ENCODE results near the gene SF3B1. TPM values are rescaled to one million over a fixed set of nuclear protein-coding genes. Genes with fewer than 3 reads are reported as not detected.
"Not testable (repeated sequence)": the region's sequence is repeated elsewhere in the genome, so short reads cannot be mapped to it uniquely, and the experiment has no call there.

Gene SF3B1
- total and polyA plus RNA-seq, 2 of the 13 experiments (the other 11 are each of a cell fraction or from before 2014, with no cell fraction given): 387 to 750 TPM

GRCh38 chr2:197484248-197484647 is 49.4 kb upstream of the SF3B1 start:
- POLR2A ChIA-PET: interaction anchor here (0.7 to 4.6 kb wide), 11 partner anchors 8 to 129 kb away, joined by 3 to 71 read pairs (median 5); partner anchors contain the start of genes COQ10B, HSPD1, HSPE1 and MOB4
- DNase-seq (ENCODE audit: low spot score); ATAC-seq; H3K9ac ChIP-seq (ENCODE audit: insufficient read depth, low read depth, low read length); H3K27me3 ChIP-seq (ENCODE audit: control insufficient read depth in 1 of 2, insufficient read depth in 2 of 2, low read length in 2 of 2); FAIRE-seq; H3K4me3 ChIP-seq (replicated peaks in 1 of 3; ENCODE audit: insufficient read depth in 1 of 3, low read depth in 2 of 3, low read length in 3 of 3); BruUV-seq (replicated peaks); H3K27ac ChIP-seq (ENCODE audit: extremely low read length, insufficient read depth, low read length); CTCF ChIA-PET (ENCODE audit: low intra/inter-chr PET ratio, low total read pairs); H2AFZ ChIP-seq (ENCODE audit: low read length); intact Hi-C loops (cut with micrococcal nuclease; ENCODE audit: unreplicated experiment); H3K79me2 ChIP-seq (ENCODE audit: insufficient read depth, low read length); H4K20me1 ChIP-seq (ENCODE audit: insufficient read depth, low read length); in situ Hi-C loops (cut with HindIII; ENCODE audit: extremely low pct_ligation_motif_present, low pct_unique_long_range_greater_than_20kb); H3K4me2 ChIP-seq (ENCODE audit: low read depth, low read length): not testable (repeated sequence)
- 0 out of 2 replicates have a peak, but pooled peaks have one; percentile 5 for TF ChIP-seq ZGPAT (CRISPR knock-in tag; IDR thresholded peaks at IDR 0.05)
- TF ChIP-seq PAF1 (CRISPR knock-in tag; IDR thresholded peaks at IDR 0.05): peak; percentile 81; the same call in 1 of the 2 replicates
- 0 out of 2 replicates have a peak, but pooled peaks have one; percentile 5 for TF ChIP-seq RBFOX2 (IDR thresholded peaks at IDR 0.05; ENCODE audit: low read depth, low read length)
- TF ChIP-seq KDM3A (CRISPR knock-in tag; IDR thresholded peaks at IDR 0.05; ENCODE audit: low read depth): 0 out of 2 replicates have a peak, but pooled peaks have one; percentile 34
- Histone ChIP-seq H3K4me1 (ENCODE audit: insufficient read depth, low read length) (peaks cover 47% of the 10 kb centered on the region), H3K36me3 (replicated peaks in 1 of 2; ENCODE audit: control insufficient read depth in 1 of 2, insufficient read depth in 2 of 2, low read length in 2 of 2) (peaks cover 8 to 24% of the 10 kb centered on the region in 2 experiments), H3K9me3 (ENCODE audit: low read length) (peaks cover 13% of the 10 kb centered on the region)
- WGBS (ENCODE audit: low lambda C conversion rate): 98% methylated on average over 3 of the region's 3 CpGs
